HG03457 (cell line): ENCODE results near the gene SOCS7.

Experiments used
- ATAC-seq: cut with Tn5 transposase; IDR thresholded peaks from one replicate; pipeline ENCODE4 v1.9.1; 2021; ENCODE audit warnings: moderate number of reproducible peaks; ENCODE audit not compliant: unreplicated experiment

The SOCS7 gene

GRCh38 chr17:38351412-38352222 lies at the start of gene SOCS7:
SOCS7 (plus strand) TSS chr17:38351844; CDS start chr17:38352053, 209 bp downstream.
- ATAC-seq = peak; percentile 89

- ATAC-seq = no peak
These were observed 36.1 kb upstream of the SOCS7 start for GRCh38 chr17:38315497-38315896.

DNA sequence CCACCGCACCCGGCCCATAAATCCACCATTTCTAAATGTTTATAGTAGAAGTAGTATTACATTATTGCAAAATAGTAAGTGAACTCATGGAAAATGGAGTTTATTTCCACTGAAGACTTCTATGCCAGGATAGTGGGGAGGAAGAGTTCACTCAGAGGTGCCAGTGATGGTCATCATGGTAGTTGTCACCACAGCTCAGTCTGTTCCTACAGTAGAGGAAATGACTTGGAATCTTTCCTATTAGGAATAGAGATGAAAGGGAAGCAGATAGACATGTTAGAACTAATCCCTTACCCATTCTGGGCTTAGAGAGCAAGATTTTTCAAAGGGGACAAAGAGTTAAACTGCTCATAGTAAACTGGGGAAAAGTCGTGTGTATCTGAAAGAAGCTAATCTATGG lies 34.6 kb upstream of the SOCS7 start:
- no peak for ATAC-seq

DNA sequence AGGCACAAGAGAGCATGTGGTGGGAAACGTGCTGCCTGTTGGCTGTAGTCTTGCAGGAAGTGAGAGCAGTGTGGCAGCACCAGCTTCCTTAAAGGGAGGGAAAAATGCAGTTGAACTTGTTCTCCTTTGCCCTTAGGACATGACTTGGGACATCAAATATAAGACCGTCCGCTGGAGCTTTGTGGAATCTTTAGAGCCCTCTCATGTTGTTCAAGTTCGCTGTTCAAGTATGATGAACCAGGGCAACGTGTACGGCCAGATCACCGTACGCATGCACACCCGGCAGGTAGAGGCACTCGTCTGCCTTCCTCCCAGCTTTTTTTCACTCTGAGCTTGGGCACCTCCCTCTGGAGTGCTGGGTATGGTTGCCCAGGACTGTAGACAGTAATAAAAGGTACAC lies 31.2 kb upstream of the SOCS7 start:
- no peak for ATAC-seq

- no peak for ATAC-seq
These were observed 29.4 kb upstream of the SOCS7 start for GRCh38 chr17:38322156-38322779.

- no peak for ATAC-seq
These were observed 28.7 kb upstream of the SOCS7 start for GRCh38 chr17:38322897-38323296.

- no peak for ATAC-seq
These were observed 27.4 kb upstream of the SOCS7 start for GRCh38 chr17:38324141-38324697.

GRCh38 chr17:38324772-38325171 lies 26.9 kb upstream of the SOCS7 start:
- no peak for ATAC-seq

GRCh38 chr17:38325221-38325851 lies 26.3 kb upstream of the SOCS7 start:
- no peak for ATAC-seq

DNA sequence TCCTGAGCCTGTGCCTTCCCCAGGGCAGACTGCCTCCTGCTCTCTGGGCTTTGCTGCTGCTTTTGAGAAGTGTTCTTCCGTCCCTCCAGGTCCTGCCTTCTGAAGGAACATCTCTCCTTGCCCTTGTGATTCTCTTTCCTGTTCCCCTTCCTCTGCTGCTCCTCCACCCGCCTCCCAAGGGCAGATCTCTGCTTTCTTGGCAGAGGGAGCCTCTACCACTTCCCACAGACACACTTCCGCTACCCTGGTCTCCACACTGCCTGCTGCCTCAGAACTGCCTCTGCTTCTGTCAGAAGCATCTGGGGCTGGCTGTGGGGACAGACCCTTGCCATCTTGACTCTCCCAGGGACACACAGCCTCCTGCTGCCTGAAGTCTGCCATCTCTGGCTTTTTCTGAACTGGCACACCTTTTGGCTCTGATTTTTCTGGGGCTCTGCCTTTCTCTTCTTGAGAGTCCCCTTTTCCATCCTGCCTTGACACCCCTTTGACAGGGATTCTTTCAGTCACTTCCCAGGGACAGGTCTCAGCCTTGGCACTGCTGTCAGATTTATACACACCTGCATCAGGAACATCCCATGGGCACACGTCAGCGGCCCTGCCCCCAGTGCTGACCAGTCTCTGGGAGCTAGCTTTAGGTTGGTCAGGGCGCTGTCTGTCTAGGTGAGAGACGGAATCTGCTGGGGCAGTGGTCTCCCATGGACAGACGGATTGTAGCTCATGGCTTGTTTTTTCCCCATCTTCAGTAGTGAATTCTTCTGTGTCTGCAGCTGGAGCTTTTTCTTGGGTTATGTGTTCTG lies 24.4 kb upstream of the SOCS7 start:
- no peak for ATAC-seq

GRCh38 chr17:38327936-38328335 lies 23.7 kb upstream of the SOCS7 start:
- no peak for ATAC-seq

- ATAC-seq = no peak
These were observed 23.0 kb upstream of the SOCS7 start for GRCh38 chr17:38328620-38329019.

DNA sequence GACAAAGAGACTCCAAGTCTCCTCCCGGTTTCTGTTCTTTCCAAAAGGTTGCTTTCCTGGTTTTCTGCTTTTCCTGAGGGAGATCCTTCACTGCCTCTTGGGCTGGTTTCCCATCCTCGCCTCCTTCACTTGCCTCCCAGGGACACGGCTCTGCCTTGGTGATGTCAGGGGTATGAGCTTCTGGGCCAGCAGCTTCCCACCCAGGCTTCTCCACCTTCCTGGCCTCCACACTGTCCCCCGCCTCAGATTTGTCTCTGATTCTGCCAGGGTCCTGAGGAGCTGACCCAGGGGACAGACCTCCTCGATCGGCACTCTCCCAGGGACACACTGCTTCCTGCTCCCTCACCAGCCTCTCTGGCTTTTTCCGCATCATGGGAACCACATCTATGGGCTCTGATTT lies 22.4 kb upstream of the SOCS7 start:
- no peak for ATAC-seq

DNA sequence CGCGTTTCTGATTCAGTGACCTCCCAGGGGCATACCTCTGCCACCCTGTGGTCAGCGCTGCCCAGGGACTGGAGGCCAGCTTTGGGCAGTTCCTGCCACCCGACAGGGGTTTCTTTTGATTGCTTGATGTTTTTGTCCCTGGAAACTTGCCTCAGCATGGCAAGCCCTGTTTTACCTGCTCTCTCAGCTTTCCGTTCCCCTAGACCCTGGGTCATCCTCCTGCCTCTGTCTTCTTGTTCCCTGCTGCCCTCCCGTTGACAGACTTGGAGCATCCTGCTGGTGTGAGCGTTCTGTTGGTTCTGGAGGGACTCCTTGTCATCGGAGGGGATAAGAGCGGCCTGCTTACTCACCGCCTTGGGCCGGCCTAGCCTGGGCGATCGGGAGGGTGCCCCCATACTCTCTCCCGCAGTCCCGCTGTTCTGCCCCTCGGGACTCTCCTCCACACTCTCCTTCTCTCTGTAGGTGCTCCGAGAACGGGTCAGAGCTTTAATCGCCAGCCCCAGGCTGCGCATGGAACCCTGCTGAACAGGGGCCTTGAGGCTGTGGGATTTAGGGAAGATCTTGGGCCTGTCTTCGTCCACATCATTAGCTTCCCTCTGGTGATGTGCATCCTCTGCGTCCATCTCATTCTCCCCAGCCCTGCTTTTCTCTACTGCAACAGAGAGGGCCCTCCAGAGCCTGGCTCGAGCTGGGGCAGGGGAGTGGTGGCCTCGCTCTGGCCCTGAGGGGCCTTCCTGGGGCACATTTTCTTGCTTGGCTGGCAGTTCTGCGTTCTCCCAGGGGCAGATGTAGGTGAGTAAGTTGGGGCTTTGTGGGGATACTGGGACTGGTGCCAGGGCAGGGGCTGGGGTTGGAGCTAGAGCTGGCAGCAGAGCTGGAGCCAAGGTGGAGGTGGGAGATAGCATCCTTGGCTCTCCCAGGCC lies 21.6 kb upstream of the SOCS7 start:
- no peak for ATAC-seq

DNA sequence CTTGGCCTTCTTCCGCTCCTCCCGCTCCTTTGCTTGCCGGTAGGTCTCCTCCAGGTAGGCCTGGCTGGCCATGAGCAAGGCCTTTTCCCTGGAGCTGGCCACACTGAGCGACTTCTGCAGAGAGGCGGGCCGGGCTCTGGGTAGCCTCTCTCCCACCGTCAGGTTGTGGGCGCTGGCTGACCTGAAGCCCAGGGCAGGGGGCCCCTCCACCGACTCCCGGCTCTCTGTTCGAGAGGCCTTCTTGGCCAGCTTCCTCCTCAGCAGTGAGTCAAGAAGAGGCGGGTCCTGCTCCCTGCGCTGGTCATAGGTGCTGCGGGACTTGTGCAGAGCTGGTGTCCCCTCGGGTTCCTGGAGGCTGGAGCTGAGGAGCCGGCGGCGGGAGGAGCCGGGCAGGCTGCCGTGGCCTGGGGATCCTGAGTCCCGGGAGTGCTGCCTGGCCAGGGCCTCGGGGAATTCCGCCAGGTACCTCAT lies 20.7 kb upstream of the SOCS7 start:
- no peak for ATAC-seq

- no peak for ATAC-seq
These were observed 18.9 kb upstream of the SOCS7 start for GRCh38 chr17:38332735-38333134.

GRCh38 chr17:38333635-38334295 lies 17.9 kb upstream of the SOCS7 start:
- no peak for ATAC-seq

- no peak for ATAC-seq
These were observed 16.9 kb upstream of the SOCS7 start for GRCh38 chr17:38334480-38335364.
